ENCODE measurements around the gene MEIOB. TPM values are rescaled to one million over a fixed set of nuclear protein-coding genes. Genes with fewer than 3 reads are reported as not detected.
A peak's percentile ranks its signal among the peaks of the same experiment; 100 is the strongest.

The MEIOB gene
- total RNA-seq, 1 donor from 2014 or later, result 3.7 TPM

DNA sequence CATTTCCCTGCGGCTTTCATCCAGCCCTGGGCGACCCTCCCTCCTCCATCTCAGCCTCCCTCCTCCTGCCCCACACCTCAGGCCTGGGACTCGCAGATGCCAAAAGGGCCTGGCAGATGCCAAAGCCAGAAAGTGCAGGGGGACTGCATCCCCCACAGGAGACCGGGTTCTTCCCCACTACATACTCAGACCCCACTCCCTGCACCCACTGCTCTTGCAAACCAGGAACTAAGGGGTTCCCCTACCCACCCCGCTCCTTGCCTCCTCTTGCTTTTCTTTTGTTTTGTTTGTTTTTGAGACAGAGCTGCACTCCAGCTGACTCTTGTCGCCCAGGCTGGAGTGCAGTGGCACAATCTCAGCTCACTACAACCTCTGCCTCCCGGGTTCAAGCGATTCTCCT lies 43.0 kb upstream of the MEIOB start:
- Histone ChIP-seq H3K9me3 (ENCODE audit: low read depth) (no peaks in the 10 kb centered on the region), H3K4me3 (no peak overlapping the region), H2AFZ (replicated peaks) (no peak overlapping the region), H3K27me3 (peaks cover 46% of the 10 kb centered on the region), H3K4me1 (peaks cover 44% of the 10 kb centered on the region), H3K27ac (no peak overlapping the region), H3F3A (ENCODE audit: low read depth) (peaks cover 22% of the 10 kb centered on the region), H3K36me3 (no peaks in the 10 kb centered on the region), H3K9ac (no peak overlapping the region), H3K4me2 (peak overlapping the region; percentile 15), H4K20me1 (ENCODE audit: low read depth) (peaks cover 25% of the 10 kb centered on the region), H3K79me2 (ENCODE audit: low read depth) (no peaks in the 10 kb centered on the region)
- TF ChIP-seq EZH2 (IDR thresholded peaks at IDR 0.05) (no peak), CTCF (IDR thresholded peaks at IDR 0.05) (no peak), EZH2phosphoT487 (IDR thresholded peaks at IDR 0.05) (no peak)
- no peaks in the 10 kb centered on the region for H3K9me3 Mint-ChIP-seq
- H3K4me3 Mint-ChIP-seq, result no peak overlapping the region
- peaks cover 38% of the 10 kb centered on the region for H3K27me3 Mint-ChIP-seq (ENCODE audit: insufficient read depth, low read depth)
- no peak overlapping the region for H3K27ac Mint-ChIP-seq
- H3K36me3 Mint-ChIP-seq, result no peaks in the 10 kb centered on the region
- no peak for DNase-seq (ENCODE audit: low spot score)
- peaks cover 10% of the 10 kb centered on the region for H3K4me1 Mint-ChIP-seq

DNA sequence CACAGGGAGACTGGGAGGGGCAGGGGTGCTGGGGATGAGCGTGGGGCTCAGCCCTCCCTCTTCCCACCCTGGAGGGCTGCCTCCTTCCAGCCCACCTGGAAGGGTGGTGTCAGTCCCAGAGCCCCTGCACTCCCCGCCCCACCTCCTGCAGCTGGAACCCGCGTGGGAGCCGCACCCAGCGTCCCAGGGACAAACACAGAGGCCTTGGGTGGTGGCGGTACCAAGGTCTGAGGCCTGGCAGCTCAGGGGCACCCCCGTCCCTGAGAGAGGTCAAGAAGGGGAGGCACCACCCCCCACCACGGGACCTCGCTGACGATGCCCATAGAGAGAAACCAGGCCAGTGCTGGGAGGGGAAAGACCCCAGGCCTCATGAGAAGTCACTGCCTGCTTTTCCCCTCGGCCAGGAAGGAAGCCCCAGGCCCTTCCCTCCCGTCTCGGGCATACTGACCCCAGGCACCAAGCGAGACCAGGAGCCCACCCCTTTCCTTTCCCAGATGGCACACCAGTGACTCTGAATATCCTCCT lies 42.2 kb upstream of the MEIOB start:
- Histone ChIP-seq H2AFZ (replicated peaks) (no peak overlapping the region), H3K27ac (no peak overlapping the region), H3K27me3 (peaks cover 37% of the 10 kb centered on the region), H3K79me2 (ENCODE audit: low read depth) (no peaks in the 10 kb centered on the region), H3F3A (ENCODE audit: low read depth) (peaks cover 17% of the 10 kb centered on the region), H3K4me2 (peak overlapping the region; percentile 15), H3K36me3 (no peaks in the 10 kb centered on the region), H3K9ac (no peak overlapping the region), H3K9me3 (ENCODE audit: low read depth) (no peaks in the 10 kb centered on the region), H3K4me3 (no peak overlapping the region), H3K4me1 (peaks cover 39% of the 10 kb centered on the region), H4K20me1 (ENCODE audit: low read depth) (peaks cover 19% of the 10 kb centered on the region)
- Mint-ChIP-seq H3K27me3 (ENCODE audit: insufficient read depth, low read depth) (peaks cover 34% of the 10 kb centered on the region), H3K9me3 (no peaks in the 10 kb centered on the region), H3K36me3 (no peaks in the 10 kb centered on the region), H3K4me3 (no peak overlapping the region), H3K27ac (no peak overlapping the region), H3K4me1 (peaks cover 10% of the 10 kb centered on the region)
- TF ChIP-seq EZH2 (IDR thresholded peaks at IDR 0.05), result no peak
- TF ChIP-seq CTCF (IDR thresholded peaks at IDR 0.05), result no peak
- DNase-seq (ENCODE audit: low spot score), result no peak

DNA sequence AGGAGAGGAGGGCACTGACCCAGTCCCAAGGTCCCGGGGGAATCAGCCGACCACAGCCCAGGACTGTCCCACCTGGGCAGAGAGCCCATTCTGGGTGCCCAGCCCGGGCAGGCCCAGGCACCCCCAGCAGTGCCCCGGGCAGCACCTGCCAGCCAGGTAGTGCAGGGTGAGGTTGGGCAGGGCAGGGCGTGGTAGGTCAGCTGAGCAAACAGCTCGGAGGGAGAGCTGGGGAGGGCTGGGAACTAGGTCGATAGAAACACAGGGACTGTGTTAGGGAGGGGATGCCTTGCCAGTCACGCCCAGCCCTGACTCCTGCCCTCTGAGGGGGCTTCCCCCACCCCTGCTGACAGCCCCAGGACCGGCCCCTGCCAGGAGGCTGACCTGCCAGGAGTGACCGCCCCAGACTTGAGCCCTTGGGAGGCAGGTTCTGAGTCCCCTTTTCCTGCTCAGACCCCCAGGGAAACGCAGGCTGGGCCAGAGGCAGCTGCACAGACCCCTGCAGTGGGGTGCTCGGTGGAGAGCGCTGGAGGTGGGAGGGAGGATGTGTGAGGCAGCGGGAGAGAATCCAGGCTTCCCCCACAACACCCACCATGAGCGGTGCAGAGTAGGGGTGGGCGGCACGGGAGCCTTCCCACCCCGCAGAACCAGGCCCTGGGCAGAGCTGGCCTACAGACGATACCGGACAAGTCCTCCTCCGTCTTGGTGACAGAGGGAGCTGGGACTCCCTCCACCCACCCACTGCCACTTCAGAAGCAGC lies 41.5 kb upstream of the MEIOB start:
- Histone ChIP-seq H3F3A (ENCODE audit: low read depth) (peaks cover 12% of the 10 kb centered on the region), H2AFZ (replicated peaks) (no peak overlapping the region), H3K4me3 (no peak overlapping the region), H3K27ac (no peak overlapping the region), H3K9me3 (ENCODE audit: low read depth) (no peaks in the 10 kb centered on the region), H3K4me1 (peaks cover 34% of the 10 kb centered on the region), H3K79me2 (ENCODE audit: low read depth) (no peaks in the 10 kb centered on the region), H3K36me3 (no peaks in the 10 kb centered on the region), H3K4me2 (no peak overlapping the region), H3K9ac (no peak overlapping the region), H4K20me1 (ENCODE audit: low read depth) (peaks cover 12% of the 10 kb centered on the region), H3K27me3 (peaks cover 31% of the 10 kb centered on the region)
- H3K27me3 Mint-ChIP-seq (ENCODE audit: insufficient read depth, low read depth), result peaks cover 29% of the 10 kb centered on the region
- H3K27ac Mint-ChIP-seq, result no peak overlapping the region
- no peaks in the 10 kb centered on the region for H3K36me3 Mint-ChIP-seq
- TF ChIP-seq EZH2phosphoT487 (IDR thresholded peaks at IDR 0.05) (no peak), EZH2 (IDR thresholded peaks at IDR 0.05) (no peak), CTCF (IDR thresholded peaks at IDR 0.05) (no peak)
- no peaks in the 10 kb centered on the region for H3K9me3 Mint-ChIP-seq
- H3K4me1 Mint-ChIP-seq, result peaks cover 9% of the 10 kb centered on the region
- peak; percentile 1 for DNase-seq (ENCODE audit: low spot score)
- no peak overlapping the region for H3K4me3 Mint-ChIP-seq
